Liver (tissue), 3 donors: ENCODE measurements around the gene LIMCH1.

Source experiments
- CTCF ChIP-seq: fragments of 150-350 bp; IDR thresholded peaks from 2 replicates; pipeline ENCODE4 v1.5.1; 2017; ENCODE audit warnings: improper control_type of control experiment, low read depth, low read length; ENCODE audit not compliant: missing input control
- FOXA1 ChIP-seq: IDR thresholded peaks from 2 replicates; pipeline ENCODE4 v1.6.1; 2016; ENCODE audit warnings: antibody characterized with exemption
- GABPA ChIP-seq, 2 donors: IDR thresholded peaks in 1 of 2; conservative IDR thresholded peaks in 1 of 2; 2 replicates each; pipeline ENCODE4 v1.6.1; 2016; ENCODE audit warnings: antibody characterized with exemption in 2 of 2, mild to moderate bottlenecking in 1 of 2, moderate library complexity in 1 of 2
- JUND ChIP-seq, 2 donors: IDR thresholded peaks; 2 replicates each; pipeline ENCODE4 v1.6.1; 2016; ENCODE audit warnings: antibody characterized with exemption in 2 of 2
- NR2F2 ChIP-seq: IDR thresholded peaks from 2 replicates; pipeline ENCODE4 v1.6.1; 2016; ENCODE audit warnings: antibody characterized with exemption
- RAD21 ChIP-seq, 2 donors: IDR thresholded peaks; 2 replicates each; pipeline ENCODE4 v1.6.1; 2016; ENCODE audit warnings: antibody characterized with exemption in 2 of 2, mild to moderate bottlenecking in 2 of 2
- REST ChIP-seq: IDR thresholded peaks from 2 replicates; pipeline ENCODE4 v1.6.1; 2016; ENCODE audit warnings: antibody characterized with exemption, mild to moderate bottlenecking
- RXRA ChIP-seq, 2 donors: IDR thresholded peaks; 2 replicates each; pipeline ENCODE4 v1.6.1; 2017 to 2018; ENCODE audit warnings: antibody characterized with exemption in 2 of 2, mild to moderate bottlenecking in 1 of 2
- TAF1 ChIP-seq: conservative IDR thresholded peaks from 2 replicates; pipeline ENCODE4 v1.6.1; 2016; ENCODE audit warnings: antibody characterized with exemption, mild to moderate bottlenecking
- YY1 ChIP-seq: IDR thresholded peaks from 2 replicates; pipeline ENCODE4 v1.6.1; 2016; ENCODE audit warnings: antibody characterized with exemption, mild to moderate bottlenecking
- TF ChIP-seq, protein P1 (sequence below): IDR thresholded peaks from 2 replicates; pipeline ENCODE4 v1.6.1; 2016; ENCODE audit warnings: antibody characterized with exemption
- donor health status: healthy.
- donor health status: healthy.

DNA sequence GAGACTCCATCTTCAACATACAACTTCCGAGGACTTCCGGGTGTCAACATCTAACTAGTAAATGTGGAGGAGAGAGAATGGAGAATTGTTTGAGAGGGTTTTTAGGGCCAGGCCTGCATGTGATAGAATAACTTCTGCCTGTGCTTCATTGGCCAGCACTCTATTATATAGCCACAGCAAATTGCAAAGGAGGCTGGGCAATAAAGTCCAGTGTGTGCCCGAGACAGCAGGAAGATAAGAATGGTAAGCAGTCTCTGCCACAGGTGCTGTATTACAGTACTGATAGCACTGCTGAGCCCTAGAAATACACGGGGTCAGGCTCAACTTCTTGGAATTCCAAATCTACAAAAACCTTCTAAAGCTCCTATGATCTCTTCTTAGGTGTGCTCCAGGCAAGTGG lies 20.8 kb upstream of the LIMCH1 start:
- TF ChIP-seq, protein P1, sequence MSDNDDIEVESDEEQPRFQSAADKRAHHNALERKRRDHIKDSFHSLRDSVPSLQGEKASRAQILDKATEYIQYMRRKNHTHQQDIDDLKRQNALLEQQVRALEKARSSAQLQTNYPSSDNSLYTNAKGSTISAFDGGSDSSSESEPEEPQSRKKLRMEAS, result no peak
- TF ChIP-seq RAD21 (IDR thresholded peaks at IDR 0.05) (no peak), CTCF (no peak), GABPA (IDR thresholded peaks at IDR 0.05 in 1 of 2, conservative IDR thresholded peaks at IDR 0.05 in 1 of 2) (no peak), YY1 (no peak), TAF1 (no peak), REST (no peak), RXRA (IDR thresholded peaks at IDR 0.05) (no peak), FOXA1 (no peak), JUND (IDR thresholded peaks at IDR 0.05) (no peak), NR2F2 (no peak)
